T-helper 1 cell treated with Interleukin-12 subunit alpha and Interleukin-12 subunit beta and Interleukin-4 antibody, amounts not matched to agents 30 μg/mL and 1 μg/mL, for 36 hours (primary cell): ENCODE measurements around the gene GK2.

Source experiments
- H3K27ac Mint-ChIP-seq: one replicate; pipeline ENCODE4 v1.8.0; 2021; ENCODE audit warnings: mild to moderate bottlenecking, mixed read lengths
- H3K27me3 Mint-ChIP-seq: one replicate; pipeline ENCODE4 v1.8.0; 2021; ENCODE audit warnings: low read depth, mixed read lengths
- H3K36me3 Mint-ChIP-seq: one replicate; pipeline ENCODE4 v1.8.0; 2021; ENCODE audit warnings: low read depth, mixed read lengths
- H3K4me1 Mint-ChIP-seq: one replicate; pipeline ENCODE4 v1.8.0; 2021; ENCODE audit warnings: low read depth, mixed read lengths
- H3K4me3 Mint-ChIP-seq: one replicate; pipeline ENCODE4 v1.8.0; 2021; ENCODE audit warnings: mild to moderate bottlenecking, moderate library complexity, mixed read lengths
- H3K9me3 Mint-ChIP-seq: one replicate; pipeline ENCODE4 v1.8.0; 2021; ENCODE audit warnings: mixed read lengths

Gene GK2

GRCh38 chr4:79404666-79405065, 3.4 kb downstream of the GK2 start:
- H3K4me3 Mint-ChIP-seq: no peak overlapping the region
- no peaks in the 10 kb centered on the region for H3K36me3 Mint-ChIP-seq
- H3K4me1 Mint-ChIP-seq: no peaks in the 10 kb centered on the region
- no peaks in the 10 kb centered on the region for H3K27me3 Mint-ChIP-seq
- no peaks in the 10 kb centered on the region for H3K9me3 Mint-ChIP-seq
- H3K27ac Mint-ChIP-seq: no peak overlapping the region

- H3K4me1 Mint-ChIP-seq: no peaks in the 10 kb centered on the region
- H3K36me3 Mint-ChIP-seq: no peaks in the 10 kb centered on the region
- no peaks in the 10 kb centered on the region for H3K27me3 Mint-ChIP-seq
- H3K9me3 Mint-ChIP-seq: no peaks in the 10 kb centered on the region
- no peak overlapping the region for H3K27ac Mint-ChIP-seq
- no peak overlapping the region for H3K4me3 Mint-ChIP-seq
Observed at GRCh38 chr4:79403356-79403755, 4.7 kb downstream of the GK2 start.

- H3K27me3 Mint-ChIP-seq: no peaks in the 10 kb centered on the region
- no peak overlapping the region for H3K27ac Mint-ChIP-seq
- no peaks in the 10 kb centered on the region for H3K9me3 Mint-ChIP-seq
- no peaks in the 10 kb centered on the region for H3K36me3 Mint-ChIP-seq
- H3K4me3 Mint-ChIP-seq: no peak overlapping the region
- H3K4me1 Mint-ChIP-seq: no peaks in the 10 kb centered on the region
Observed at GRCh38 chr4:79402332-79402851, 5.6 kb downstream of the GK2 start.

- Mint-ChIP-seq H3K36me3 (no peaks in the 10 kb centered on the region), H3K4me1 (no peaks in the 10 kb centered on the region), H3K27ac (no peak overlapping the region), H3K27me3 (no peaks in the 10 kb centered on the region), H3K9me3 (no peaks in the 10 kb centered on the region), H3K4me3 (no peak overlapping the region)
Observed at GRCh38 chr4:79399076-79399475, 9.0 kb downstream of the GK2 start.

GRCh38 chr4:79397951-79398350, 10.1 kb downstream of the GK2 start:
- Mint-ChIP-seq H3K36me3 (no peaks in the 10 kb centered on the region), H3K27ac (no peak overlapping the region), H3K9me3 (no peaks in the 10 kb centered on the region), H3K4me3 (no peak overlapping the region), H3K27me3 (no peaks in the 10 kb centered on the region), H3K4me1 (no peaks in the 10 kb centered on the region)

- Mint-ChIP-seq H3K9me3 (no peaks in the 10 kb centered on the region), H3K36me3 (no peaks in the 10 kb centered on the region), H3K4me1 (no peaks in the 10 kb centered on the region), H3K27me3 (no peaks in the 10 kb centered on the region), H3K4me3 (no peak overlapping the region), H3K27ac (no peak overlapping the region)
Observed at GRCh38 chr4:79396794-79397193, 11.2 kb downstream of the GK2 start.

DNA sequence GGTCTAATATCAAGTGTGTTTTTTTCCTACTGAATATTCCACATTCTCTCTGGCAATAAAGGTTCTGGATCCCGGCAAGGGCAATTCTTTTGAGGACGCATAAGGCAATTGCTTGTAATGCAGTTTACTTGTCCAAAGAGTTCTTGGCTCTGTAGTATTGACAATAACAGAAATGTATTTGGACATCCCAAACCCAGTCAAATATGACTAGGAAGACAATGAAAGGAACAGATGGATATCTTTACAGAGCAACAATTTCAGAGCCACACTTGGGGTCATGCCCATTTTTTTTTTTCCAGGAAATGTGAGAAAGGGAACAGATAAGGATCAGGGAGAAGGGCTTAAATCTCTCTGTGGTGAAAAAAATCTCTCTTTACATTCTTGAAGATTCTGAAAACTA, 12.2 kb downstream of the GK2 start:
- Mint-ChIP-seq H3K9me3 (no peaks in the 10 kb centered on the region), H3K36me3 (no peaks in the 10 kb centered on the region), H3K4me3 (no peak overlapping the region), H3K27me3 (no peaks in the 10 kb centered on the region), H3K4me1 (no peaks in the 10 kb centered on the region), H3K27ac (no peak overlapping the region)

DNA sequence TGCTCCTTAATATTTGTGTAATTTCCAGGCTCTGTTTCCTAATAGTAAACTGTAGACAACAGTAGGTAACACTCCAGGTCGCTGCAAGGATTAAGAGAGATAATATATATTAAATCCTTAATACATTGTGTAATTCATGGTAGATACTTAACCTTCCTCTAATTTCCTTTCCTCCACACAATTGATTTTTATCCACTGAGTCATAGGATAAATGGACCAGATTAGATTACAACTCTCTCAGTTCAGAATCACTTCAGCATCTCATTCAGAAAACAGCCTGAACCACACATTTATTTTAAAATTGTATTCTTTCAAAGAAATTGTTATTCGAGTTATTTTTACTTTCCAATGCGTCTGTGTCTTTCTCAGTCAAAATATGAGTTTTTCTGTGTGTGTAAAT, 17.1 kb downstream of the GK2 start:
- Mint-ChIP-seq H3K36me3 (no peaks in the 10 kb centered on the region), H3K4me1 (no peaks in the 10 kb centered on the region), H3K27me3 (no peaks in the 10 kb centered on the region), H3K27ac (no peak overlapping the region), H3K4me3 (no peak overlapping the region), H3K9me3 (no peaks in the 10 kb centered on the region)

DNA sequence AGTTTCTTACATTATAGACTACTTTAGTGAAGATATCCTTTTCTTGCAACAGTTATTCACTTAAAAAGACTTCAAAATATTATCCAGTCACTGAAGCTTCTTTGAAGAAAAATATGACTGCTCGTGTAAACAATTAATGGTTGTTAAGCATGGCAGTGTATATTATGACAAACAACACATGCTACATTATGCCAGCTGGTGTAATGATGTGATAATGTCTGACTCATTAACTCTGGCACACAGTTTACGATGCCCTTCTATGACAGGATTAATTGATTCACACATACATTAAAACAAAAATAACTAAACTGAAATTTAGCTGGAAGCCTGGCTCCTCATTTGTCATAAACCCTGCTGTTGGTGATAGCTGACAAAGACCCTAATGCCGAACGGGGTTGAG, 22.4 kb downstream of the GK2 start:
- Mint-ChIP-seq H3K9me3 (no peaks in the 10 kb centered on the region), H3K36me3 (no peaks in the 10 kb centered on the region), H3K4me3 (no peak overlapping the region), H3K27me3 (no peaks in the 10 kb centered on the region), H3K27ac (no peak overlapping the region), H3K4me1 (no peaks in the 10 kb centered on the region)

- Mint-ChIP-seq H3K27me3 (no peaks in the 10 kb centered on the region), H3K4me1 (no peaks in the 10 kb centered on the region), H3K4me3 (no peak overlapping the region), H3K9me3 (no peaks in the 10 kb centered on the region), H3K27ac (no peak overlapping the region), H3K36me3 (no peaks in the 10 kb centered on the region)
Observed at GRCh38 chr4:79381161-79381560, 26.9 kb downstream of the GK2 start.

GRCh38 chr4:79370026-79370425, 38.0 kb downstream of the GK2 start:
- H3K27me3 Mint-ChIP-seq: no peaks in the 10 kb centered on the region
- H3K27ac Mint-ChIP-seq: no peak overlapping the region
- no peaks in the 10 kb centered on the region for H3K36me3 Mint-ChIP-seq
- no peak overlapping the region for H3K4me3 Mint-ChIP-seq
- no peaks in the 10 kb centered on the region for H3K9me3 Mint-ChIP-seq
- H3K4me1 Mint-ChIP-seq: no peaks in the 10 kb centered on the region

DNA sequence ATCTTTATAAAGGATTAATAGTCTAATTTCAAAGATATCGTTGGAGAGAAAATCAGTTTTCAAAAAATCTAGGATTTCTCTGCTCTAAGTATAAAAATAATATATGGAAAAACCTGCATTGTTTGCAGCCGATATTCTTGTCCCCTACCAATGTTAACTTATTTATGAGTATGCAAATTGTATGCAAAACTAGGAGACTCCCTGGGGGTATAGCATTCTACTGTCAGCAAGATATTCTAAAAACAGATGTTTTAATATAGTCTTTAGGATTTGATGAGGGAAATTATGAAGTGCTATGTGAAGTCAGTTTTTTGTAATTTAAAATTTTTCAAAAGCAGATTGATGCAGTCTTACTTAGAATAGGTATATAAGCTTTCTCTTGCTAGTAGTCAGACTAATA, 40.9 kb downstream of the GK2 start:
- H3K27me3 Mint-ChIP-seq: no peaks in the 10 kb centered on the region

GRCh38 chr4:79366422-79366821, 41.6 kb downstream of the GK2 start:
- no peaks in the 10 kb centered on the region for H3K9me3 Mint-ChIP-seq
- H3K4me3 Mint-ChIP-seq: no peak overlapping the region
- H3K4me1 Mint-ChIP-seq: no peaks in the 10 kb centered on the region
- H3K27ac Mint-ChIP-seq: no peak overlapping the region
- H3K36me3 Mint-ChIP-seq: no peaks in the 10 kb centered on the region
- no peaks in the 10 kb centered on the region for H3K27me3 Mint-ChIP-seq

More for the DNA sequence above, 40.9 kb downstream of the GK2 start:
- no peak overlapping the region for H3K27ac Mint-ChIP-seq
- no peaks in the 10 kb centered on the region for H3K4me1 Mint-ChIP-seq
- no peaks in the 10 kb centered on the region for H3K9me3 Mint-ChIP-seq
- no peak overlapping the region for H3K4me3 Mint-ChIP-seq
- no peaks in the 10 kb centered on the region for H3K36me3 Mint-ChIP-seq

- Mint-ChIP-seq H3K9me3 (no peaks in the 10 kb centered on the region), H3K4me3 (no peak overlapping the region), H3K4me1 (no peaks in the 10 kb centered on the region), H3K27me3 (no peaks in the 10 kb centered on the region), H3K27ac (no peak overlapping the region), H3K36me3 (no peaks in the 10 kb centered on the region)
Observed at GRCh38 chr4:79364061-79364460, 44.0 kb downstream of the GK2 start.

DNA sequence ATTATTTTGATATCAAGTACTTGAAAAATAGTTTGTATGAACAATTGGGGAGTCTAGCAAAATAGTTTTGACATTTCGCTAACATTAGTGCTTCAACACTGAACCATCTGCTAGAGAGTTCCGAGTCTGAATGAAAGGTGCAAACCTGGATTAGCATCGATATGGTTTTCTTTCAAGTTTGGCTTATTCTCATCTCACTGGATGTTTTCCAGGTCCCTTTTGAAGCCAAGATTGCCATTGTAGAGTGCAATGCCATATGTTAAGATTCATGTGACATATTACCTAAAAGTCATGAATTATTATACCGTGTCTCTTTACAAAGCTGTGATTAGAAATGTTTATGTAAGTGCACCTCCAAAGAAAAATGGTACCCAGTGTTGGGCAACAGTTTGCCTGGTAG, 45.4 kb downstream of the GK2 start:
- Mint-ChIP-seq H3K36me3 (no peaks in the 10 kb centered on the region), H3K4me1 (no peaks in the 10 kb centered on the region), H3K27me3 (no peaks in the 10 kb centered on the region), H3K9me3 (no peaks in the 10 kb centered on the region), H3K27ac (no peak overlapping the region), H3K4me3 (no peak overlapping the region)

GRCh38 chr4:79360006-79360405, 48.0 kb downstream of the GK2 start:
- Mint-ChIP-seq H3K9me3 (no peaks in the 10 kb centered on the region), H3K27me3 (no peaks in the 10 kb centered on the region), H3K36me3 (no peaks in the 10 kb centered on the region), H3K27ac (no peak overlapping the region), H3K4me3 (no peak overlapping the region), H3K4me1 (no peaks in the 10 kb centered on the region)
